ENCODE results near the gene RPL22L1. TPM values are rescaled to one million over a fixed set of nuclear protein-coding genes. Genes with fewer than 3 reads are reported as not detected.
"Not testable (repeated sequence)": the region's sequence is repeated elsewhere in the genome, so short reads cannot be mapped to it uniquely, and the experiment has no call there.

The RPL22L1 gene
- total and polyA plus RNA-seq, 4 donors = 21.3 to 252 (median 114) TPM

GRCh38 chr3:170905862-170906261 is 35.9 kb upstream of the RPL22L1 start:
- Histone ChIP-seq H3K9me3 (ENCODE audit: control insufficient read depth in 4 of 4, insufficient read depth in 3 of 4, low read length in 3 of 4) (peaks cover 0 to 9% (median 2%) of the 10 kb centered on the region in 4 donors), H3K4me1 (ENCODE audit: control insufficient read depth in 5 of 5, insufficient read depth in 5 of 5, low read length in 5 of 5) (peaks cover 0 to 14% (median 4%) of the 10 kb centered on the region in 5 donors), H3K36me3 (ENCODE audit: control insufficient read depth in 4 of 4, insufficient read depth in 4 of 4, low read length in 4 of 4) (no peaks in the 10 kb centered on the region), H3K27ac (ENCODE audit: low read depth in 1 of 2, low read length in 1 of 2) (no peak overlapping the region), H3K4me3 (no peak overlapping the region), H3K9ac (ENCODE audit: insufficient read depth in 1 of 2, low read length in 2 of 2) (no peak overlapping the region), H3K27me3 (ENCODE audit: control insufficient read depth in 3 of 3, insufficient read depth in 3 of 3, low read length in 2 of 3) (peaks cover 0 to 13% (median 0%) of the 10 kb centered on the region in 3 donors)
- no peak for ATAC-seq (ENCODE audit: insufficient read depth, low FRiP score)
- DNase-seq = peak in 1 of 3 donors; percentile 15
- TF ChIP-seq CTCF (IDR thresholded peaks at IDR 0.05; ENCODE audit: control extremely low read depth, extremely low read depth) = no peak
- WGBS, 2 donors = 77 to 81% methylated on average over 2 of the region's 2 CpGs

GRCh38 chr3:170903123-170903522 is 33.1 kb upstream of the RPL22L1 start:
- Histone ChIP-seq H3K27ac (ENCODE audit: low read depth in 1 of 2, low read length in 1 of 2) (no peak overlapping the region), H3K9me3 (ENCODE audit: control insufficient read depth in 4 of 4, insufficient read depth in 3 of 4, low read length in 3 of 4) (no peaks in the 10 kb centered on the region), H3K36me3 (ENCODE audit: control insufficient read depth in 4 of 4, insufficient read depth in 4 of 4, low read length in 4 of 4) (no peaks in the 10 kb centered on the region), H3K4me3 (no peak overlapping the region), H3K27me3 (ENCODE audit: control insufficient read depth in 3 of 3, insufficient read depth in 3 of 3, low read length in 2 of 3) (peaks cover 0 to 13% (median 0%) of the 10 kb centered on the region in 3 donors), H3K9ac (ENCODE audit: insufficient read depth in 1 of 2, low read length in 2 of 2) (no peak overlapping the region), H3K4me1 (ENCODE audit: control insufficient read depth in 5 of 5, insufficient read depth in 5 of 5, low read length in 5 of 5) (peaks cover 0 to 14% (median 2%) of the 10 kb centered on the region in 5 donors)
- WGBS, 2 donors = 97 to 99% methylated on average over 3 of the region's 3 CpGs
- ATAC-seq (ENCODE audit: insufficient read depth, low FRiP score) (no peak), DNase-seq (no peak)
- no peak for TF ChIP-seq CTCF (IDR thresholded peaks at IDR 0.05; ENCODE audit: control extremely low read depth, extremely low read depth)

- no peak for TF ChIP-seq CTCF (IDR thresholded peaks at IDR 0.05; ENCODE audit: control extremely low read depth, extremely low read depth)
- no peak overlapping the region for H3K9ac ChIP-seq (ENCODE audit: insufficient read depth in 1 of 2, low read length in 2 of 2)
- no peak overlapping the region for H3K4me3 ChIP-seq
- no peaks in the 10 kb centered on the region for H3K4me1 ChIP-seq (ENCODE audit: control insufficient read depth in 5 of 5, insufficient read depth in 5 of 5, low read length in 5 of 5)
- no peak for DNase-seq
- no peak overlapping the region for H3K27ac ChIP-seq (ENCODE audit: low read depth in 1 of 2, low read length in 1 of 2)
- no peaks in the 10 kb centered on the region for H3K27me3 ChIP-seq (ENCODE audit: control insufficient read depth in 3 of 3, insufficient read depth in 3 of 3, low read length in 2 of 3)
- WGBS, 2 donors = 94 to 100% methylated on average over 1 of the region's 1 CpG
- no peaks in the 10 kb centered on the region for H3K9me3 ChIP-seq (ENCODE audit: control insufficient read depth in 4 of 4, insufficient read depth in 3 of 4, low read length in 3 of 4)
- H3K36me3 ChIP-seq (ENCODE audit: control insufficient read depth in 4 of 4, insufficient read depth in 4 of 4, low read length in 4 of 4) = no peaks in the 10 kb centered on the region
- ATAC-seq (ENCODE audit: insufficient read depth, low FRiP score) = no peak
Observed at GRCh38 chr3:170899455-170899854, 29.5 kb upstream of the RPL22L1 start.

GRCh38 chr3:170897978-170898377 is 28.0 kb upstream of the RPL22L1 start:
- ATAC-seq (ENCODE audit: insufficient read depth, low FRiP score) (no peak), DNase-seq (no peak)
- 95 to 98% methylated on average over 2 of the region's 2 CpGs for WGBS, 2 donors
- Histone ChIP-seq H3K9ac (ENCODE audit: insufficient read depth in 1 of 2, low read length in 2 of 2) (no peak overlapping the region), H3K36me3 (ENCODE audit: control insufficient read depth in 4 of 4, insufficient read depth in 4 of 4, low read length in 4 of 4) (no peaks in the 10 kb centered on the region), H3K27me3 (ENCODE audit: control insufficient read depth in 3 of 3, insufficient read depth in 3 of 3, low read length in 2 of 3) (no peaks in the 10 kb centered on the region), H3K9me3 (ENCODE audit: control insufficient read depth in 4 of 4, insufficient read depth in 3 of 4, low read length in 3 of 4) (no peaks in the 10 kb centered on the region), H3K4me3 (no peak overlapping the region), H3K27ac (ENCODE audit: low read depth in 1 of 2, low read length in 1 of 2) (no peak overlapping the region), H3K4me1 (ENCODE audit: control insufficient read depth in 5 of 5, insufficient read depth in 5 of 5, low read length in 5 of 5) (no peaks in the 10 kb centered on the region)
- TF ChIP-seq CTCF (IDR thresholded peaks at IDR 0.05; ENCODE audit: control extremely low read depth, extremely low read depth) = no peak

GRCh38 chr3:170897199-170897598 is 27.2 kb upstream of the RPL22L1 start:
- H3K36me3 ChIP-seq (ENCODE audit: control insufficient read depth in 4 of 4, insufficient read depth in 4 of 4, low read length in 4 of 4); H3K27ac ChIP-seq (ENCODE audit: low read depth in 1 of 2, low read length in 1 of 2); H3K4me1 ChIP-seq (ENCODE audit: control insufficient read depth in 5 of 5, insufficient read depth in 5 of 5, low read length in 5 of 5); H3K27me3 ChIP-seq (ENCODE audit: control insufficient read depth in 3 of 3, insufficient read depth in 3 of 3, low read length in 2 of 3); ATAC-seq (ENCODE audit: insufficient read depth, low FRiP score); H3K4me3 ChIP-seq; H3K9ac ChIP-seq (ENCODE audit: insufficient read depth in 1 of 2, low read length in 2 of 2); H3K9me3 ChIP-seq (ENCODE audit: control insufficient read depth in 4 of 4, insufficient read depth in 3 of 4, low read length in 3 of 4); DNase-seq: not testable (repeated sequence)
- WGBS, 2 donors = 41 to 90% methylated on average over 1 of the region's 1 CpG

Data from lung (tissue), 12 donors.